CD4-positive, alpha-beta T cell treated with Interleukin-15 for 1 hour (primary cell): Measurements from ENCODE around the gene FGF22.
"Not testable (repeated sequence)": the region's sequence is repeated elsewhere in the genome, so short reads cannot be mapped to it uniquely, and the experiment has no call there.

ENCODE experiments used
- DNase-seq: peaks from one replicate; pipeline ENCODE4 v3.0.0-alpha.2; 2020

Gene FGF22

DNA sequence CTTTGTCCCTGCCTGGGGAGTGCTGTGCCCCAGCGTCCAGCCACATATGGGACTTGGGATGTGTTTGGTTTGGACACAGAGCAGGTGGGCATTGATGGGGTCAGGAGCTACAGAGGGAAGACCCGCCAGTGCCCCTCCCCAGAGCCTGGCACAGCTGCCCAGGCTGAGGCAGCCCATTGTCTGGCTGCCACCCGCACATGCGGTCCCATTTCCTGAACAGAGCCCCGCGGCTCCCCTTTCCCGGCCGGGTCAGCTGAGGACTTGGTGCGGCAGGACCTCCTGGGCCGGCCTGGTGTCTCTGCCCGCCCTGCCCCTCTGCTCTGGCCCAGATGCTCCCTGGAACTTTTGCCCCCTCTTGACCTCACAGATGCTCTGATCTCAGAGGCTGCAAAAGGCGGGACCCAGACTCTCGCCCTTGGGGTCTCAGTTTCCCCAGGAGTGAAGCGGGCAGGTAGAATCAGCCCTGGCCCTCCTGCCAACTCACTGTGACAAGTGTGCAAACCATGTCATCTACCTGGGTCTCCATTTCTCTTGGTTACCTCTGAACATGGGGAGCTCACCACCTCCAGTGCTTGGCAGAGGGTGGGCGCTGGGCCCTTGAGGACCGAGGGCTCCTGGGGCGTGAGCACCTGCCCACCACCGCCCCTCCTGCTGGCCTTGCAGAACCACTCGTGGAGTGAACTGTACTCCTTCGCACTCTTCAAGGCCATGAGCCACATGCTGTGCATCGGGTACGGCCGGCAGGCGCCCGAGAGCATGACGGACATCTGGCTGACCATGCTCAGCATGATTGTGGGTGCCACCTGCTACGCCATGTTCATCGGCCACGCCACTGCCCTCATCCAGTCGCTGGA, 32.2 kb upstream of the FGF22 start:
- DNase-seq, result no peak

DNA sequence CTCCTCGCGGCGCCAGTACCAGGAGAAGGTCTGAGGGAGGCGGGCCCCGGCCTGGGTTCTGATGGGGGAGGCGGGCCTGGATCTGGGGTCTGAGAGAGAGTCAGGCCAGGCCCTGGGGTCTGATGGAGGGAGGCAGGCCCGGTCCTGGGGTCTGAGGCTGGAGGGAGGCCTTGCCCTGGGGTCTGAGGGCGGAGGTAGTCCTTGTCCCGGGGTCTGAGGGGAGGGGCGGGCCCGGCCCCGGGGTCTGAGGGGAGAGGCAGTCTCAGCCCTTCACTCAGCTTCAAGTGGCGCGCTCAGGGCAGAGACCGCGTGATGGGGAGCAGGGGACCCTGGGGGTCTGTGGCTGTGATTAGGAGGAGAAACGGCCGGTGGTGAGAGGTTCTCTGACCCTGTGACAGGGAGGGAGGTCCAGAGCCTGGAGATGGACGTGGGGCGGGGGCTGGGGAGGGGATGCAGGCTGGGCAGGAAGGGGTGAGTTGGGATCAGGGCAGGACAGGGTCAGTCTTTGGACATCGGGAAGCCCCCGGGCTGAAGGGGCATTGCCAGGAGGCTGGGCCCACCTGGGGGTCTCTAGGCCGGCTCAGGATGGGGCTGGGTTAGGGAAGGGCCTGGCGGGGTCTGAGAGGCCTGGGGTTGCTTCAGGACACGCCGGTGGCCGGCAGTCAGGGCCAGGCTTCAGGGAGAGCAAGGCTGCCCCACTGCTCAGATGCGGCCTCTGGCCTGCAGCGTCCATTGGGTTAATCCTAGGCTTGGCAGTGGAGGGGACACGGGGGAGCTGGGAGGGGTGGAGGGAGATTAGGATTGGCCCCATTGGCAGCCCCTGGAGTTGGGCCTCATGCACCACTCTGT, 31.3 kb upstream of the FGF22 start:
- DNase-seq, result no peak

- peak; percentile 43 for DNase-seq
These were observed 30.7 kb upstream of the FGF22 start for GRCh38 chr19:609004-609346.

DNA sequence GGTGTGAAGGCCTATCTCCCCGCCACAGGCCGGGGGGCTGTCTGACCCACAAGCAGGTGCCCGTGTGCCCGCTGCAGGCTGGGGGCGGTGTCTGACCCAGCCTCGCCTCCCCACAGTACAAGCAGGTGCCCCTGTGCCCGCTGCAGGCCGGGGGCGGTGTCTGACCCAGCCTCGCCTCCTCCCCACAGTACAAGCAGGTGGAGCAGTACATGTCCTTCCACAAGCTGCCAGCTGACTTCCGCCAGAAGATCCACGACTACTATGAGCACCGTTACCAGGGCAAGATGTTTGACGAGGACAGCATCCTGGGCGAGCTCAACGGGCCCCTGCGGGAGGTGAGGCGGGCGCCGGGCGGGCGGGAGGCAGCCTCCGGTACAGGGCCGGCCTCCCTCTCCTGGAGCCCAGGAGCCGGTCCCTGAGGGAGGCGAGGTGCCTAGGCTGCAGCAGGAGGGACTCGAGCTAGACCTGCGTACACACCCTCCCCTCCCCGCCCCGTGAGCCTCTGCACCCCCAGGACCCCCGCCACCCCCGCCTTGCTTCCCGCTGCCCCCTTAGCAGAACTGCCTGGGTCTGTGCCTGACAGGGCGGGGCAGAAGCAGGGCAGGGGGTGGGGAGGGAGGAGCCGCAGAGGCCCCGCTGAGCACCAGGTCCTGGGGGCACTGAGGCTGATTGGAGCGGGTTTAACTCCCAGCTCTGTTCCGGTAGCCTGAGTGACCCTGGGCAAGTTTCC, 29.4 kb upstream of the FGF22 start:
- DNase-seq, result peak; percentile 38

- peak; percentile 40 for DNase-seq
These were observed 28.7 kb upstream of the FGF22 start for GRCh38 chr19:610801-611480.

GRCh38 chr19:611481-611868, 28.2 kb upstream of the FGF22 start:
- DNase-seq, result no peak

DNA sequence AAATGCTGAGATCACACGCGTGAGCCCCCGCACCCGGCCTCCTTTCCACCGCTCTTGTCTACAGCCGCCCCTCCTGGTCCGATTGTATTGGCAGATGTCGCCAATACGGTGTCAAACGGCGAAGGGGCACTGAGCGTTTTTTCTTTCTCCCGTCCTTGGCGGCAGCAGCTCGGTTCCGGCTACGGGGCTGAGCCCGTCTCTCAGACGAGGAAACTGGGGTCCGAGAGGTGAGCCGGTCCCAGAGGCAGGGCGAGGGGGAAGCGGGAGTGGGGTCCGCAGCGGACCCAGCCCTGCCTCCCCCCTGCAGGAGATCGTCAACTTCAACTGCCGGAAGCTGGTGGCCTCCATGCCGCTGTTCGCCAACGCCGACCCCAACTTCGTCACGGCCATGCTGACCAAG, 26.7 kb upstream of the FGF22 start:
- DNase-seq, result no peak

DNA sequence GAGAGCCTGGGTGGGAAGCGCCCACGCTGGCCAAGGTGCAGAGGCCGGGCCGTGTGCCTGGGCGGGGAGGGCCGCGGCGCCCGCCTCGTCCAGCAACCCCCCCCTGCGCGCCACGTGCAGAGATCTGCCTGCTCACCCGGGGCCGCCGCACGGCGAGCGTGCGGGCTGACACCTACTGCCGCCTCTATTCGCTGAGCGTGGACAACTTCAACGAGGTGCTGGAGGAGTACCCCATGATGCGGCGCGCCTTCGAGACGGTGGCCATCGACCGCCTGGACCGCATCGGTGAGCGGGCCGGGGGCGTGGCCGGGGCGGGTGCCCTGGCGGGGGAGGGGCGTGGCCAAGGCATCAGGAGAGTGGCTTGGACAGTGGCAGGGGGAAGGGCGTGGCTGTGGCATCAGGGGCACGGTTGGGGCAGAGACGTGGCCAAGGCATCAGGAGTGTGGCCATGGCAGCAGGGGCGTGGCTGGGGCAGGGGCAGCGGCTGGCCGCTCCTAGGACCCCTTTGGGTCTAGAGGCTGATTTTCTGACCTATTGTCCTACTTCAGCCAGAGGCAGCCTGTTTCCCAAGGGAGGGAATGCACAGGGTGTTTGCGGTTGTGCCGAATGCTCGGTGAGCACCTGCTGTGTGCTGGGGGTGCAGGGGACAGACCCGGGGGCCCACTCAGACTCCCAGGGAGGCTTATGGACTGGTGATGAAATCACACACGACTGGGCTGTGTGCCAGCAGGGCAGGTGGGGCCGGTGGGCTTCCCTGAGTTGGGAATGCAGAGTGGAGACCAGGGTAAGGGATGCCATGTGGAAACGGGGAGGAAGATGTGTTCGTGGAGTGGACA, 25.7 kb upstream of the FGF22 start:
- no peak for DNase-seq

- DNase-seq, result no peak
These were observed 24.1 kb upstream of the FGF22 start for GRCh38 chr19:615619-616018.

- DNase-seq, result no peak
These were observed 23.5 kb upstream of the FGF22 start for GRCh38 chr19:616062-616700.

GRCh38 chr19:616747-617526, 22.7 kb upstream of the FGF22 start:
- no peak for DNase-seq

DNA sequence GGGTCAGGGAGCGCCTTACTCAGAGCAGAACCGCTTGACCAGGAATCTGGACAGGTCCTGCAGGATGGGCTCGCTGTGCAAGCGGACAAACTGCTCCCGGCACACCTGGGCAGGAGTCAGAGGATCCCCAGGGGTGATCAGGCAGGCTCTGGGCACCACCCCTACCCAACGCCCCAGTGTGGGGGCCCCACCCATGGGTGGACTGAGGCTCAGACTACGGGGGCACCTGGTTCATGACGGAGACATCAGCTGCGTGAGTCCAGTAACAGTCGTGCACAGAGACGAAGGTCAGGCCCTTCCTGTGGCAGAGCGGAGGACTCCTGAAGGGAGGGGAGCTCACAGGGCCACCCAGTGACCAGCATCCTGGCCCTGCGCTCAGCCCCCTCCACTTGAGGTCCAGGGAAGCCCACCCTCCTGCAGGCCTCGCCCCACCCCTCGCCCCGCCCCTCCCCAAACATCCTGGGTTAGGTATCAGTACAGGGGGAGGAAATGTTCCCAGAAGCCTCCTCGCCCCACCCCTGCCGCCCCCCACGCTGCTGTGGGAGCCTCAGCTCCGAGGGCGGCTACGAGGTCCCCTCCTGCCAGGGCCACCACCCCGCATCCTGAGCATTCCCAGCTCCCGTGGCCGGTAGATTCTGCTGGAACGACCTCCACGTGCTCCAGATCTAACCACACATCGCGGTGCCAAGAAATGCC, 22.0 kb upstream of the FGF22 start:
- no peak for DNase-seq

GRCh38 chr19:618247-618619, 21.4 kb upstream of the FGF22 start:
- no peak for DNase-seq

DNA sequence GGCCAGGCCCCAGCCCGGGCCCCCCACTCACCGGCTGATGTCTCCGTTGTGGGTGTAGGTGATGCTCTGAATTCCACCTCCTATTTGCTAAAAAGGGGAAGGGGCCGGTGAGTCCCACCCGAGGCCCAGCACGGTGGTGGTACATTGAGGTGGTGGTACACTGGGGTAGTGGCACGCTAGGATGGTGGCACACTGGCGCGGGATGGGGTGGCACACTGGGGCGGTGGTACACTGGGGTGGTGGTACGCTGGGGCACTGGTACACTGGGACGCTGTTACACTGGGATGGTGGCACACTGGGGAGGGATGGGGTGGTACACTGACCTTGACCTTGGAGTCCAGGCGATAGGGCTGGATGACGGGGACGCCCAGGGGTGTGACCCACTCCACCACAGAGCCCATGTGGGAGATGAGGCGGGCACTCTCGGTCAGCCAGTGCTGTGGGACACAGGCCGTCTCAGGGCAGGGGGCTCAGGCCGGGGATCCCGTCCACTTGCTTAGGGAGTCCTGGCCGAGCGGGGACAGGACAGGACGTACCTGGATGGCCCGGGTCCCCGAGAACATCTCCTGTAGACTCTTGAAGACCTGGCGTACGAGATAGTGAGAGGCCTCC, 20.9 kb upstream of the FGF22 start:
- DNase-seq, result no peak

DNA sequence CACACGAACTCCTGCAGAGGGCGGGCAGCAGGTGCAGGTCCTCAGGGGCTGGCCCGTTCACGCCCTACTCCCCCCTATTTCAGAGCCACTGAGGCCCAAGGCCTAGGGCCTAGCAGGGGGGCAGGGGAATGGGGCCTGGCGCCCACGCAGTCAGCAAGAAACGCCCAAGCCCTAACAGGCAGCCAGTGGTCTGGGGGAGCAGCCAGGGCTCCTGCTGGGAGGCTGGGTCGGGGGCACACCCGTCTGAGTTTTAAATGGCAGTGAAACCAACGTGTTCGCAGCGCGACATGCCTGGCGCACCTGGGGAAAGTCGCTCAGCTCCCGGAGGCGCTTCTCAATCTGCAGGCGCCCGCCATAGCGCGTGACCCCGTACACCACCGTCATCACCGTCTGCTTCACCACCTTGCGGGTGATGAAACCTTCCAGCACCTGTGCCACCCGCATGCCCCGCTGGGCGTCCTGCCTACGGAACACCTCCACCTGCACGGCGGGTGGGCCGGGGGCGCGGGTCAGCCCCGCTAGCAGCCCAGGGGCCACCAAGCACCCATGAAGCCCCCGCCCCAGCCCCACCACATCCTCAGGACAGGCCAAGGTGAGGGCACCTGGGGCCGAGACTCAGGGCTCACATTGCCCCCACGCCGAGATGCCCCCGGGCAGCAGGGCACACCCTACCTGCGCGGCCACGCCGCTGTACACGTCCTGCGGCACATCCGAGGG, 20.2 kb upstream of the FGF22 start:
- DNase-seq, result no peak

DNA sequence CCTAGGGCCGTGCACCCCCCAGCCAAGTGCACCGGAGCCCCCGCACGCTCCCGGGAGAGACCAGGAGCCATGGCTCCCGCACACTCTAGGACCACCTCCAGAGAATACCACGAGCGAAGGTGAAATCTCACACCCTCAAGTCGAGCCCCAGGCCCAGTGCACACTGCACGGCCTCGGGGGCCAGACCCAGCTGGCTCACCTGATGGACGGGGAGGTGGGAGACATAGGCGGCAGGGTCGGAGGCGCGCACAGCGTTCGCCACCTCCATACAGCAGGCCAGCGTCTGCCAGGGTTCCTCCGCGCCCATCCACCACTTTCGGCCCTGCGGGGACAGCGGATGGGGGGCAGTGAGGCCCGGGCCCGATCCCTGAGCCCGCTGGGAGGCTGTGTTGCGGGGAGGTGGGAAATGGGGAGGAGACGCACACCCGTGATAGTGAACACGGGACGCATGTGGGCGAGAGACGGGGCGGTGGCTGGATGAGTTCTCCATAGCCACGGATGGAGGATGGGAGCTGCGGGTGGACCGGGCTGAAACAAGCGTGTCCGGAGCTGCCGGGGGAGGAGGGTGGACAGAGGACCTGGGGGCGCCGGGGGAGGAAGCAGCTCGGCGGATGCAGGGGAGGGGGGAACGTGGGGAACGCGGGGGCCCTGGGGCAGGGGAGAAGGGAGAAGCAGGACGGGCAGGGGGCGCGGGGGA, 19.4 kb upstream of the FGF22 start:
- no peak for DNase-seq

DNA sequence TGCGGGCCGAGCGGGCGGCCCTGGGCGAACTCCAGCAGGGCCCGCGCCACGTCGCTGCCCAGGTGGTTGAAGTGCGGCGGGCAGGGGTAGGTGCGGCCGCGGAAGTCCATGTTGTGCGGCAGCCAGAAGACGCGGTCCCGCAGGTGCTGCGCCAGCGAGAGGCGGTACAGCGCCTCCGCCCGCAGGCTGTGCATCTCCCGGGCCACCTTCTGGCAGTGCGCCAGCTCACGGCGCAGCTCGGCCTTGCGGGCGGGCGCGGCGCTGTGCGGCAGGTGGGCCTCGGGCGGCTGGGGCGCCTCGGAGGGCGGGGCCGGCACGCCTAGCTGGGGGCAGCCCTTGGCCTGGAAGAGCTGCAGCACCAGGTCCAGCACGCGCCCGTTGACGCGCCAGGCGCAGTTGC, 18.5 kb upstream of the FGF22 start:
- not testable (repeated sequence) for DNase-seq

DNA sequence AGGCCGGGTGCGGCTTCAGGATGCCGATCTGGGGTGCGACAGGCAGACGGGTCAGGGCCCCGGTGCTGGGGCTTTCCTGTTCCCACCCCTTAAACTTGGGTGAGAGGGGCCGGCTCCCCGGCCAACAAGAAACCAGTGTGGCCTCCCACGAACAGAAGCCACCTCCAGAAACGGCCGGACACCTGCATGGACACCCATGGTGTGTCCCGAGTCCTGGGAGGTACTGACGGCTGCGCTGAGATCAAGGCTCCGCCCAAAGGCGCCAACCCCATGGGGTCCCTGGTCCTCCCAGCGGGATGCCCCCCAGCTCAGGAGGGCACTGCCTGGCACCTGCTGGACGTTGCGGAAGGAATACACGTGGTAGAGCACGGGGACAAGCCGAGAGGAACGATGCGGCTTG, 17.9 kb upstream of the FGF22 start:
- DNase-seq, result no peak
